WTC11 (cell line): ENCODE results near the gene P2RY6. TPM values are rescaled to one million over a fixed set of nuclear protein-coding genes. Genes with fewer than 3 reads are reported as not detected.

Experiments used
- ATAC-seq: fragments of 200-7000 bp; cut with Tn5 transposase; 2 replicates; pipeline ENCODE4 v1.10.0; 2021; ENCODE audit warnings: mild to moderate bottlenecking, moderate library complexity
- CTCF ChIA-PET: fragments of 300-600 bp; sonication (Branson Sonifier 250); formaldehyde crosslinking; loops from one replicate; lab custom pipeline; 2021; ENCODE audit warnings: antibody characterized with exemption; lab: Charles Lee
- POLR2A ChIA-PET: fragments of 350-600 bp; sonication (Branson Sonifier 250); formaldehyde crosslinking; loops from one replicate; lab custom pipeline; 2021; ENCODE audit warnings: antibody characterized with exemption; lab: Charles Lee
- DNase-seq: peaks from one replicate; pipeline ENCODE4 v3.0.0; 2021; ENCODE audit warnings: low spot score
- H3K27ac Mint-ChIP-seq: 2 replicates; pipeline ENCODE4 v1.8.0; 2021; ENCODE audit warnings: mixed read lengths
- H3K27me3 Mint-ChIP-seq: 2 replicates; pipeline ENCODE4 v1.8.0; 2021; ENCODE audit warnings: low read depth, mild to moderate bottlenecking, moderate library complexity, mixed read lengths
- H3K36me3 Mint-ChIP-seq: 2 replicates; pipeline ENCODE4 v1.8.0; 2021; ENCODE audit warnings: mixed read lengths
- H3K4me1 Mint-ChIP-seq: 2 replicates; pipeline ENCODE4 v1.8.0; 2022; ENCODE audit warnings: mixed read lengths
- H3K4me3 Mint-ChIP-seq: 2 replicates; pipeline ENCODE4 v1.8.0; 2021; ENCODE audit warnings: mild to moderate bottlenecking, moderate library complexity, mixed read lengths
- H3K9me3 Mint-ChIP-seq: 2 replicates; pipeline ENCODE4 v1.8.0; 2021; ENCODE audit warnings: mixed read lengths
- CREM ChIP-seq: sonication (generic); formaldehyde crosslinking; IDR thresholded peaks from 2 replicates; pipeline ENCODE4 v1.8.1; 2022; ENCODE audit warnings: mild to moderate bottlenecking, missing genetic modification reagents, moderate library complexity
- KAT7 ChIP-seq: sonication (generic); formaldehyde crosslinking; IDR thresholded peaks from 2 replicates; pipeline ENCODE4 v1.8.1; 2023; ENCODE audit warnings: missing genetic modification reagents, mild to moderate bottlenecking, borderline replicate concordance
- SMAD4 ChIP-seq: sonication (generic); formaldehyde crosslinking; IDR thresholded peaks from 2 replicates; pipeline ENCODE4 v1.8.0; 2022; ENCODE audit warnings: mild to moderate bottlenecking, missing genetic modification reagents
- ZBTB21 ChIP-seq: sonication (generic); formaldehyde crosslinking; IDR thresholded peaks from 2 replicates; pipeline ENCODE4 v1.8.1; 2023; ENCODE audit warnings: mild to moderate bottlenecking, missing genetic modification reagents, borderline replicate concordance
- total RNA-seq: library from RNA; stranded (reverse); gene quantifications from 3 replicates; pipeline ENCODE4 v1.2.3, GENCODE V29; 2021
- TF ChIP-seq, protein P1 (sequence below): sonication (generic); formaldehyde crosslinking; IDR thresholded peaks from 2 replicates; pipeline ENCODE4 v1.8.1; 2023; ENCODE audit warnings: mild to moderate bottlenecking, missing genetic modification reagents, borderline replicate concordance
- TF ChIP-seq, protein P2 (sequence below): sonication (generic); formaldehyde crosslinking; IDR thresholded peaks from 2 replicates; pipeline ENCODE4 v1.8.1; 2022; ENCODE audit warnings: low read depth, missing genetic modification reagents, borderline replicate concordance
- TF ChIP-seq, protein P3 (sequence below): sonication (generic); formaldehyde crosslinking; IDR thresholded peaks from 2 replicates; pipeline ENCODE4 v1.8.1; 2023; ENCODE audit warnings: mild to moderate bottlenecking, missing genetic modification reagents
- TF ChIP-seq, protein P4 (sequence below): sonication (generic); formaldehyde crosslinking; conservative IDR thresholded peaks from 2 replicates; pipeline ENCODE4 v1.8.1; 2022; ENCODE audit warnings: mild to moderate bottlenecking, missing genetic modification reagents
- TF ChIP-seq, protein P5 (sequence below): sonication (generic); formaldehyde crosslinking; IDR thresholded peaks from 2 replicates; pipeline ENCODE4 v1.8.1; 2023; ENCODE audit warnings: mild to moderate bottlenecking, missing genetic modification reagents, moderate library complexity
- TF ChIP-seq, protein P6 (sequence below): sonication (generic); formaldehyde crosslinking; IDR thresholded peaks from 2 replicates; pipeline ENCODE4 v1.8.0; 2022; ENCODE audit warnings: mild to moderate bottlenecking, missing genetic modification reagents
- TF ChIP-seq, protein P7 (sequence below): sonication (generic); formaldehyde crosslinking; IDR thresholded peaks from 2 replicates; pipeline ENCODE4 v1.8.0; 2023; ENCODE audit warnings: missing genetic modification reagents

P2RY6 gene
- total RNA-seq, 1 experiment from 2014 or later, result not detected

DNA sequence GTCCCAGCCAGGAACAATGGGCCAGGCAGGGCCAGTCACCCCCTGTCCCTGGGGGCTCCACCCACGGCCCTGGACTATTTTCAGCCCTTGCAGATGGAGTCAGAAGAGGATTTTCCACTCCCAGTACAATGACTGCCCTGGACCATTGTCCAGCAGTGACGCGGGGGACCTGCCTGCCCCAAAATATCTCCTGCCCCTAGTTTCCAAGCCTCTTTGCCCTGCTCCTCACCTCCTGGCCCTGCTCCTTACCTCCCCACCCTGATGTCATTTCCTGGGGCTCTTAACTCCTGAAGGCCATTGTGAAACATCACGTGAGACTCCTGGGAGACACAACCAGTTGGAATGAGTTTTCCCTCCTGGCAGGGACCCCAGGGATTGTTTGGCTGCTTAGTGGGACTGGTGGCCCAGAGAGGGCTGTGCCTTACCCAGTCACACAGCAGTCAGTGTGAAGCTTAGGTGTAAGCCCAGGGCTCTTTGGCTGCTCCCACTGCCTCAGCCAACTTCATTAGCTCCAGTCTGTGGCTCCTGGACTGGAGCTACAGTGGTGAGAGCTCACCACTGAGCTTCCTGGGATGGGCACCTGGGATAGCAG lies 31.9 kb upstream of the P2RY6 start:
- H3K4me3 Mint-ChIP-seq, result no peak overlapping the region
- POLR2A ChIA-PET, result no interaction called here
- H3K27ac Mint-ChIP-seq, result no peak overlapping the region
- ATAC-seq (no peak), DNase-seq (no peak)
- H3K36me3 Mint-ChIP-seq, result no peaks in the 10 kb centered on the region
- no peaks in the 10 kb centered on the region for H3K9me3 Mint-ChIP-seq
- TF ChIP-seq, protein P1, sequence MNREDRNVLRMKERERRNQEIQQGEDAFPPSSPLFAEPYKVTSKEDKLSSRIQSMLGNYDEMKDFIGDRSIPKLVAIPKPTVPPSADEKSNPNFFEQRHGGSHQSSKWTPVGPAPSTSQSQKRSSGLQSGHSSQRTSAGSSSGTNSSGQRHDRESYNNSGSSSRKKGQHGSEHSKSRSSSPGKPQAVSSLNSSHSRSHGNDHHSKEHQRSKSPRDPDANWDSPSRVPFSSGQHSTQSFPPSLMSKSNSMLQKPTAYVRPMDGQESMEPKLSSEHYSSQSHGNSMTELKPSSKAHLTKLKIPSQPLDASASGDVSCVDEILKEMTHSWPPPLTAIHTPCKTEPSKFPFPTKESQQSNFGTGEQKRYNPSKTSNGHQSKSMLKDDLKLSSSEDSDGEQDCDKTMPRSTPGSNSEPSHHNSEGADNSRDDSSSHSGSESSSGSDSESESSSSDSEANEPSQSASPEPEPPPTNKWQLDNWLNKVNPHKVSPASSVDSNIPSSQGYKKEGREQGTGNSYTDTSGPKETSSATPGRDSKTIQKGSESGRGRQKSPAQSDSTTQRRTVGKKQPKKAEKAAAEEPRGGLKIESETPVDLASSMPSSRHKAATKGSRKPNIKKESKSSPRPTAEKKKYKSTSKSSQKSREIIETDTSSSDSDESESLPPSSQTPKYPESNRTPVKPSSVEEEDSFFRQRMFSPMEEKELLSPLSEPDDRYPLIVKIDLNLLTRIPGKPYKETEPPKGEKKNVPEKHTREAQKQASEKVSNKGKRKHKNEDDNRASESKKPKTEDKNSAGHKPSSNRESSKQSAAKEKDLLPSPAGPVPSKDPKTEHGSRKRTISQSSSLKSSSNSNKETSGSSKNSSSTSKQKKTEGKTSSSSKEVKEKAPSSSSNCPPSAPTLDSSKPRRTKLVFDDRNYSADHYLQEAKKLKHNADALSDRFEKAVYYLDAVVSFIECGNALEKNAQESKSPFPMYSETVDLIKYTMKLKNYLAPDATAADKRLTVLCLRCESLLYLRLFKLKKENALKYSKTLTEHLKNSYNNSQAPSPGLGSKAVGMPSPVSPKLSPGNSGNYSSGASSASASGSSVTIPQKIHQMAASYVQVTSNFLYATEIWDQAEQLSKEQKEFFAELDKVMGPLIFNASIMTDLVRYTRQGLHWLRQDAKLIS (CRISPR knock-in tag), result no peak
- no peak for TF ChIP-seq CREM (CRISPR knock-in tag)
- TF ChIP-seq, protein P2, sequence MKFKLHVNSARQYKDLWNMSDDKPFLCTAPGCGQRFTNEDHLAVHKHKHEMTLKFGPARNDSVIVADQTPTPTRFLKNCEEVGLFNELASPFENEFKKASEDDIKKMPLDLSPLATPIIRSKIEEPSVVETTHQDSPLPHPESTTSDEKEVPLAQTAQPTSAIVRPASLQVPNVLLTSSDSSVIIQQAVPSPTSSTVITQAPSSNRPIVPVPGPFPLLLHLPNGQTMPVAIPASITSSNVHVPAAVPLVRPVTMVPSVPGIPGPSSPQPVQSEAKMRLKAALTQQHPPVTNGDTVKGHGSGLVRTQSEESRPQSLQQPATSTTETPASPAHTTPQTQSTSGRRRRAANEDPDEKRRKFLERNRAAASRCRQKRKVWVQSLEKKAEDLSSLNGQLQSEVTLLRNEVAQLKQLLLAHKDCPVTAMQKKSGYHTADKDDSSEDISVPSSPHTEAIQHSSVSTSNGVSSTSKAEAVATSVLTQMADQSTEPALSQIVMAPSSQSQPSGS (CRISPR knock-in tag), result no peak
- TF ChIP-seq, protein P3, sequence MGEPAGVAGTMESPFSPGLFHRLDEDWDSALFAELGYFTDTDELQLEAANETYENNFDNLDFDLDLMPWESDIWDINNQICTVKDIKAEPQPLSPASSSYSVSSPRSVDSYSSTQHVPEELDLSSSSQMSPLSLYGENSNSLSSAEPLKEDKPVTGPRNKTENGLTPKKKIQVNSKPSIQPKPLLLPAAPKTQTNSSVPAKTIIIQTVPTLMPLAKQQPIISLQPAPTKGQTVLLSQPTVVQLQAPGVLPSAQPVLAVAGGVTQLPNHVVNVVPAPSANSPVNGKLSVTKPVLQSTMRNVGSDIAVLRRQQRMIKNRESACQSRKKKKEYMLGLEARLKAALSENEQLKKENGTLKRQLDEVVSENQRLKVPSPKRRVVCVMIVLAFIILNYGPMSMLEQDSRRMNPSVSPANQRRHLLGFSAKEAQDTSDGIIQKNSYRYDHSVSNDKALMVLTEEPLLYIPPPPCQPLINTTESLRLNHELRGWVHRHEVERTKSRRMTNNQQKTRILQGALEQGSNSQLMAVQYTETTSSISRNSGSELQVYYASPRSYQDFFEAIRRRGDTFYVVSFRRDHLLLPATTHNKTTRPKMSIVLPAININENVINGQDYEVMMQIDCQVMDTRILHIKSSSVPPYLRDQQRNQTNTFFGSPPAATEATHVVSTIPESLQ, result no peak
- no peak for TF ChIP-seq ZBTB21 (CRISPR knock-in tag)
- no peak for TF ChIP-seq SMAD4 (CRISPR knock-in tag)
- TF ChIP-seq, protein P4, sequence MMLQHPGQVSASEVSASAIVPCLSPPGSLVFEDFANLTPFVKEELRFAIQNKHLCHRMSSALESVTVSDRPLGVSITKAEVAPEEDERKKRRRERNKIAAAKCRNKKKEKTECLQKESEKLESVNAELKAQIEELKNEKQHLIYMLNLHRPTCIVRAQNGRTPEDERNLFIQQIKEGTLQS, result no peak
- H3K4me1 Mint-ChIP-seq, result peaks cover 25% of the 10 kb centered on the region
- CTCF ChIA-PET, result interaction anchor here (0.5 to 4.9 kb wide), 15 partner anchors 17 to 515 kb away, joined by 3 to 41 read pairs (median 4); partner anchors contain the start of gene FCHSD2
- H3K27me3 Mint-ChIP-seq, result no peaks in the 10 kb centered on the region

DNA sequence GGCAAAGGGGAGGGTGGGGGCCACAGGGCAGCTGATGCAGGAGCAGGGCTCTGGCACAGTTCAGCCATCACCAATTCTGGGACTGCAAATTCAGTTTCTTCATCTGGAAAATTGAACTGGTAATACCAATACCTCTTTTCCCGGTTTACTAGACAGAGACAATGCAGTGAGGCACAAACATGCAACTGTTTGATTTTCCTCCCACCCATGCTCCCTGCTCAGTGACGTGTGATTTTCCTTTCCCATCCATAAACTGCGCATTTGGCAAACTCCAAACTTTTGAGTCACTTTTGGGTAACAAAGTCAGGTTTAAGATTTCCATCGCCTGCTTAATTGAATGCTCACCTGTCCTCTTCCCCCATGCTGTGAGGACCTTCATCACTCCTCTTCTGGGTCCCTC lies 30.8 kb upstream of the P2RY6 start:
- Mint-ChIP-seq H3K9me3 (no peaks in the 10 kb centered on the region), H3K27me3 (no peaks in the 10 kb centered on the region; the same call in 1 of the 2 replicates), H3K36me3 (no peaks in the 10 kb centered on the region), H3K4me1 (peaks cover 34% of the 10 kb centered on the region), H3K4me3 (no peak overlapping the region), H3K27ac (no peak overlapping the region)
- TF ChIP-seq, protein P5, sequence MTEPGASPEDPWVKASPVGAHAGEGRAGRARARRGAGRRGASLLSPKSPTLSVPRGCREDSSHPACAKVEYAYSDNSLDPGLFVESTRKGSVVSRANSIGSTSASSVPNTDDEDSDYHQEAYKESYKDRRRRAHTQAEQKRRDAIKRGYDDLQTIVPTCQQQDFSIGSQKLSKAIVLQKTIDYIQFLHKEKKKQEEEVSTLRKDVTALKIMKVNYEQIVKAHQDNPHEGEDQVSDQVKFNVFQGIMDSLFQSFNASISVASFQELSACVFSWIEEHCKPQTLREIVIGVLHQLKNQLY (CRISPR knock-in tag), result no peak
- TF ChIP-seq, protein P6, sequence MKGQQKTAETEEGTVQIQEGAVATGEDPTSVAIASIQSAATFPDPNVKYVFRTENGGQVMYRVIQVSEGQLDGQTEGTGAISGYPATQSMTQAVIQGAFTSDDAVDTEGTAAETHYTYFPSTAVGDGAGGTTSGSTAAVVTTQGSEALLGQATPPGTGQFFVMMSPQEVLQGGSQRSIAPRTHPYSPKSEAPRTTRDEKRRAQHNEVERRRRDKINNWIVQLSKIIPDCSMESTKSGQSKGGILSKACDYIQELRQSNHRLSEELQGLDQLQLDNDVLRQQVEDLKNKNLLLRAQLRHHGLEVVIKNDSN, result no peak
- TF ChIP-seq, protein P7, sequence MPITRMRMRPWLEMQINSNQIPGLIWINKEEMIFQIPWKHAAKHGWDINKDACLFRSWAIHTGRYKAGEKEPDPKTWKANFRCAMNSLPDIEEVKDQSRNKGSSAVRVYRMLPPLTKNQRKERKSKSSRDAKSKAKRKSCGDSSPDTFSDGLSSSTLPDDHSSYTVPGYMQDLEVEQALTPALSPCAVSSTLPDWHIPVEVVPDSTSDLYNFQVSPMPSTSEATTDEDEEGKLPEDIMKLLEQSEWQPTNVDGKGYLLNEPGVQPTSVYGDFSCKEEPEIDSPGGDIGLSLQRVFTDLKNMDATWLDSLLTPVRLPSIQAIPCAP (CRISPR knock-in tag), result no peak
- no peak for TF ChIP-seq KAT7 (CRISPR knock-in tag)
- ChIA-PET POLR2A (no interaction called here), CTCF (interaction anchor here (0.5 to 4.9 kb wide), 6 partner anchors 28 to 110 kb away, joined by 3 to 41 read pairs (median 6); partner anchors contain the start of gene FCHSD2)
- DNase-seq (no peak), ATAC-seq (no peak)
